Dendritic cell treated with granulocyte-macrophage colony-stimulating factor and Interleukin-4, amounts not matched to agents 40 ng/mL and 50 ng/mL, for 4 days (primary cell): ENCODE results near the gene ZNF268.

Experiments used
- H3K27ac Mint-ChIP-seq: one replicate; pipeline ENCODE4 v1.8.0; 2022; ENCODE audit warnings: mild to moderate bottlenecking, mixed read lengths
- H3K27me3 Mint-ChIP-seq: one replicate; pipeline ENCODE4 v1.8.0; 2022; ENCODE audit warnings: mild to moderate bottlenecking, mixed read lengths
- H3K36me3 Mint-ChIP-seq: one replicate; pipeline ENCODE4 v1.8.0; 2022; ENCODE audit warnings: low read depth, mixed read lengths
- H3K4me1 Mint-ChIP-seq: one replicate; pipeline ENCODE4 v1.8.0; 2022; ENCODE audit warnings: low read depth, mixed read lengths
- H3K4me3 Mint-ChIP-seq: one replicate; pipeline ENCODE4 v1.8.0; 2022; ENCODE audit warnings: mild to moderate bottlenecking, moderate library complexity, mixed read lengths
- H3K9me3 Mint-ChIP-seq: one replicate; pipeline ENCODE4 v1.8.0; 2022; ENCODE audit warnings: mixed read lengths
- intact Hi-C: fragments of 100-400 bp; cut with micrococcal nuclease; formaldehyde crosslinking; loops from one replicate; pipeline ENCODE4 v1.15.0; 2022

ZNF268 gene

DNA sequence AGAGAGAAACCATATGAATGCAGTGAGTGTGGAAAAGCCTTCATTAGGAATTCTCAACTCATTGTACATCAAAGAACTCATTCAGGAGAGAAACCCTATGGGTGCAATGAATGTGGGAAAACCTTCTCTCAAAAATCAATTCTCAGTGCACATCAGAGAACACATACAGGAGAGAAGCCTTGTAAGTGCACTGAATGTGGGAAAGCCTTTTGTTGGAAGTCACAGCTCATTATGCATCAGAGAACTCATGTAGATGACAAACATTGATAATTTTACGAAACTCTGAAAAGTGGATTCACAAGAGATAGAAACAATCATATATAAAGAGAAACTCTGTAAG is 22.9 kb downstream of the ZNF268 start:
- peaks cover 84% of the 10 kb centered on the region for H3K9me3 Mint-ChIP-seq
- no peak overlapping the region for H3K4me3 Mint-ChIP-seq
- intact Hi-C loops: no loop called here
- H3K27me3 Mint-ChIP-seq: no peaks in the 10 kb centered on the region
- H3K36me3 Mint-ChIP-seq: peaks cover 67% of the 10 kb centered on the region
- H3K4me1 Mint-ChIP-seq: no peaks in the 10 kb centered on the region
- H3K27ac Mint-ChIP-seq: no peak overlapping the region

GRCh38 chr12:133206390-133206789 is 25.1 kb downstream of the ZNF268 start:
- intact Hi-C loops: no loop called here
- H3K27me3 Mint-ChIP-seq: no peaks in the 10 kb centered on the region
- H3K9me3 Mint-ChIP-seq: peaks cover 84% of the 10 kb centered on the region
- peaks cover 46% of the 10 kb centered on the region for H3K36me3 Mint-ChIP-seq
- no peaks in the 10 kb centered on the region for H3K4me1 Mint-ChIP-seq
- no peak overlapping the region for H3K27ac Mint-ChIP-seq
- no peak overlapping the region for H3K4me3 Mint-ChIP-seq

DNA sequence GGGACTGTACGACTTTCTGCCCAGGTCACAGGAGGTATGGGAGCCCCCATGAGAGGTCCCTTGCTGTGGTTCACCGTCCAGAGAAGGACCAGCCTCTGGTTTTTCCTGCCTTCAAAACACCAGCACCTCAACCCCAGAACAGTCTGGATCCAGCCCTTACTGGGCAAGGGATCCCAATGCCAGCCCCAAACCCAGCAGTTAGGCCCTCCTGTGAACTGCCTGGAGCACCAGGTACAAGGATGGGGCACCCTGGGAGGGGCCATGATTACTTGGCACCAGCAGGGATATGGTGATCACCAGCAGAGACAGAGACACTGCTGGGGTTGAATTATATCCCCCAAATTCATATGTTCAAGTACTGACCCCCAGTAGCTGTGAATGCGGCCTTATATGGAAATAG is 34.4 kb downstream of the ZNF268 start:
- Mint-ChIP-seq H3K36me3 (no peaks in the 10 kb centered on the region), H3K9me3 (peaks cover 100% of the 10 kb centered on the region), H3K27ac (no peak overlapping the region), H3K4me1 (no peaks in the 10 kb centered on the region), H3K4me3 (no peak overlapping the region), H3K27me3 (no peaks in the 10 kb centered on the region)
- intact Hi-C loops: no loop called here

DNA sequence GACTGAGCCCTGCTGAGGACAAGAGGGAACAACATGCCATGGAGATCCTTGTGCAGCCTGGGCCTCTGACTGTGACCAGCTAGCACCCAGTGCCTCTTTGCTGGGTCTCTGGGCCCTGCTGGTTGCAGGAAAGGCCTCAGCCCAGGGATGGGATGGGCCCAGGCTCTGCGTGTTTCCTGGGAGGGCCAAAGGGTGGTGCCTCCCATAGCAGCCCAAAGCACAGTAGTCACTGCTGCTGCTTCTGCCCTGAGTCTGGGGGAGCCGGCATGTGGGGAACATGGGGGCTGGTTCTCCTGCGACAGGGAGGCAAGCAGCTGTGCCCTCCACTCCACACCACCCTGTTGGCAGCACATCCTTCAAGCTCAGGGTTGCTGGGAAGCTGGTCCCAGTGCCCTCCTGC is 35.9 kb downstream of the ZNF268 start:
- peaks cover 100% of the 10 kb centered on the region for H3K9me3 Mint-ChIP-seq
- intact Hi-C loops: no loop called here

GRCh38 chr12:133220521-133220920 is 39.2 kb downstream of the ZNF268 start:
- Mint-ChIP-seq H3K4me1 (no peaks in the 10 kb centered on the region), H3K27ac (no peak overlapping the region), H3K9me3 (peaks cover 94% of the 10 kb centered on the region), H3K27me3 (no peaks in the 10 kb centered on the region), H3K4me3 (no peak overlapping the region), H3K36me3 (no peaks in the 10 kb centered on the region)
- intact Hi-C loops: no loop called here

More for the DNA sequence above, 35.9 kb downstream of the ZNF268 start:
- H3K36me3 Mint-ChIP-seq: no peaks in the 10 kb centered on the region
- H3K27me3 Mint-ChIP-seq: no peaks in the 10 kb centered on the region
- H3K27ac Mint-ChIP-seq: no peak overlapping the region
- H3K4me1 Mint-ChIP-seq: no peaks in the 10 kb centered on the region
- H3K4me3 Mint-ChIP-seq: no peak overlapping the region

DNA sequence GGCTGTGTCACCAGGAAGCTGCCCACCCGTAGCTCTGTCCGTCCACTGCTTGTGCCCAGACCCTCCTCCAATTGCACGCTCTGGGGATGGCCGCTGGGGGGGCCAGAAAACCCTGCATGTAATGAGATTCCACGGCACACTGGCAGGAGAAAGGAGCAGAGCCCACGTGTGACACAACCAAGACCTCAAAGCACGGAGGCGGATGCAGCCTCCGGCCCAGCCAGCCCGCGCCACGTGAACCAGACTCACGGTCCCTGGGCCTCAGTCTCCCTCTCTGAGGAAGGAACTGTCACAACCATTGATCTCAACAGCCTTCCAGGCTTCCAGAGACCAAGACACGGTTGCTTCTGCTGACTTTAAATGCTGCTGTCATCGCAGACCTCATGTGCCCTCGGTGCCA is 39.9 kb downstream of the ZNF268 start:
- Mint-ChIP-seq H3K4me3 (no peak overlapping the region), H3K36me3 (no peaks in the 10 kb centered on the region), H3K4me1 (no peaks in the 10 kb centered on the region), H3K27me3 (no peaks in the 10 kb centered on the region), H3K9me3 (peaks cover 94% of the 10 kb centered on the region), H3K27ac (no peak overlapping the region)
- intact Hi-C loops: no loop called here

- Mint-ChIP-seq H3K9me3 (peaks cover 93% of the 10 kb centered on the region), H3K36me3 (no peaks in the 10 kb centered on the region), H3K4me3 (no peak overlapping the region), H3K4me1 (no peaks in the 10 kb centered on the region), H3K27ac (no peak overlapping the region), H3K27me3 (no peaks in the 10 kb centered on the region)
- intact Hi-C loops: no loop called here
These were observed 40.9 kb downstream of the ZNF268 start for GRCh38 chr12:133222211-133222610.

DNA sequence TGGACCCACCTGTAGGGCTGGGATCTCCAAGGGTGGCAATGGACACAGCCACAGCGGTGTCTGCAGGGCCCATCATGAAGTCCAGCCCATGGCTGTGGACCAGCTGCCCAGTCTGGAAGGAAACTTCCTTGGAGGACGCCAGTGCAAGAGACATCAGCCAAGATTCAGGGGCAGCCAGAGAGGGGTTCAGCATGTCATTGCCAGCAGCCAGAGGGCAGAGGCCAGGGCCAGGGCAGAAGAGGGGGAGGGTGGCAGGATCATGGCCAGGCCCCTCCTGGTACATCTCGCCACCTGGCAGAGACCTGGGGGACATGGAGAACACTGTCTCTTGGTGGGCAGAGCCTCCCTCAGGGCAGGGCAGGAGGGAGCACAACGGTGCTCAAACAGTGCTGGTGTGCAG is 44.2 kb downstream of the ZNF268 start:
- Mint-ChIP-seq H3K4me1 (no peaks in the 10 kb centered on the region), H3K4me3 (no peak overlapping the region)

DNA sequence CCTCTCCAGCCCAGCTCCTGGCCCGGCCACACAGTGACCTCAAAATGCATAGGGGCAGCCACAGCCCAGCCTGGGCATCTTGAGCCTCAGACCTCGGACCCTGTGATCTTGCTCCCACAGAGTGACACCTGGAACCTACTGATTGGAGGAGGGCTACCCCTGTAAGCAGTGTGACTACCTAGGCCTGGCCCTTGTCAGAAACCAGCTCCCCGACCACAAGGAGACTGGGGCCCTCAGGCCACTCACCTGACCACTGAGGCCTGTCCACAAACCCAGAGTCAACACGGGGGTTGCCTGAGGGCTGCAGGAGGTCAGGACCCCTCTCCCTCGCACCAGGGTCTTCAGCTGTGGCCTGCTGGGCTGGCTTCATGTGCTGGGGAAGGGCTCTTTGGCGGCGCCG is 45.4 kb downstream of the ZNF268 start:
- no peaks in the 10 kb centered on the region for H3K4me1 Mint-ChIP-seq

More for the DNA sequence above, 44.2 kb downstream of the ZNF268 start:
- Mint-ChIP-seq H3K27ac (no peak overlapping the region), H3K36me3 (no peaks in the 10 kb centered on the region), H3K9me3 (peaks cover 92% of the 10 kb centered on the region), H3K27me3 (no peaks in the 10 kb centered on the region)
- intact Hi-C loops: no loop called here

DNA sequence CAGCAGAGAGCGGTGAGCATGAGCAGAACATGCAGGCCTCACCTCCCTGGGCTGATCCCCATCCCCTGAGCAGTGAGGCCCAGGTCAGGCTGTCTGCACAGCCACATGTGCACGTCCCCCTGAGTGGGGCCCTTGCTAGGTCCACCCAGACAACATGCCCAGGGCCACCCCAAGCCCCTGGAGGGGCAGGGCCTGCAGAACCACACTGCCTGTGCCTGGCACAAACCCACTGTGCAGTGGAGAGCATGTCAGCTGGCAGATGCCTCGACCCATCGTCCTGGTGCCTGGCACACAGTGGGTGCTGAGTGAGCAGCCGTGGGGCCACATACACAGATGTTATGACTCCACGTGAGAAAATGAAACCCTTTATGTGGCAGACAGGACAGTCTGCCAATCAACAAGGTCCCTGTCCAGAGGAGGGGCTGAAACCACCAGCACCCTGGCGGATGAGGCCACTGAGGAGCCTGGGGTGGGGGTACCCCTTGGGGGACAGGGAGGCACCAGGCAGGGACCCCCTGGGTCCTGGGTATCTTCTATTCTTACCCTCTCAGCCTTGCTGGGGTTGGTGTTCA is 46.1 kb downstream of the ZNF268 start:
- intact Hi-C loops: no loop called here
- no peaks in the 10 kb centered on the region for H3K36me3 Mint-ChIP-seq

More for the DNA sequence above, 45.4 kb downstream of the ZNF268 start:
- Mint-ChIP-seq H3K4me3 (no peak overlapping the region), H3K27me3 (no peaks in the 10 kb centered on the region), H3K36me3 (no peaks in the 10 kb centered on the region), H3K27ac (no peak overlapping the region), H3K9me3 (peaks cover 92% of the 10 kb centered on the region)
- intact Hi-C loops: no loop called here

DNA sequence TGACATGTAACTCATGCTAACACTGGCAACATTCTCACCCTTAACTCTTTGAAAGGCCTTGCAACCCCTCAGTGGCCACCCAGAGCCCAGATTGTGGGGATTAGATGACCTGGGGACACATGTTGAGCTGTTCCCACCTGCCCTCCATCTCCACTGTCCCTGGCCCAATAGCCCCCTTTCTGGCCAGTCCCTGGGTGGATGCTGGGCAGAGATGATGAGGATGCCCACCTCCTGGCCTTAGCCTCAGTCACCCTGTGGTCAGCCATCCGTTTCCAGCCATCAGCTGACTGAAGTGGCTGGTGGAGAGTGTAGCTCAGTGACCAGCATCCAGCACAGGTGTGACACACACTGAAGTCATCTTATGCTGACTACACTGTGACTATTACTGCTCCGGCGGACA is 49.7 kb downstream of the ZNF268 start:
- Mint-ChIP-seq H3K4me1 (no peaks in the 10 kb centered on the region), H3K36me3 (no peaks in the 10 kb centered on the region), H3K9me3 (peaks cover 89% of the 10 kb centered on the region), H3K4me3 (no peak overlapping the region), H3K27me3 (no peaks in the 10 kb centered on the region), H3K27ac (no peak overlapping the region)
- intact Hi-C loops: no loop called here

More for the DNA sequence above, 46.1 kb downstream of the ZNF268 start:
- no peak overlapping the region for H3K27ac Mint-ChIP-seq
- no peak overlapping the region for H3K4me3 Mint-ChIP-seq
- no peaks in the 10 kb centered on the region for H3K4me1 Mint-ChIP-seq
- H3K9me3 Mint-ChIP-seq: peaks cover 92% of the 10 kb centered on the region
- H3K27me3 Mint-ChIP-seq: no peaks in the 10 kb centered on the region

- no peaks in the 10 kb centered on the region for H3K4me1 Mint-ChIP-seq
- H3K27ac Mint-ChIP-seq: no peak overlapping the region
- no peaks in the 10 kb centered on the region for H3K36me3 Mint-ChIP-seq
- no peak overlapping the region for H3K4me3 Mint-ChIP-seq
- intact Hi-C loops: no loop called here
- peaks cover 84% of the 10 kb centered on the region for H3K9me3 Mint-ChIP-seq
- no peaks in the 10 kb centered on the region for H3K27me3 Mint-ChIP-seq
These were observed 51.7 kb downstream of the ZNF268 start for GRCh38 chr12:133233006-133233405.

DNA sequence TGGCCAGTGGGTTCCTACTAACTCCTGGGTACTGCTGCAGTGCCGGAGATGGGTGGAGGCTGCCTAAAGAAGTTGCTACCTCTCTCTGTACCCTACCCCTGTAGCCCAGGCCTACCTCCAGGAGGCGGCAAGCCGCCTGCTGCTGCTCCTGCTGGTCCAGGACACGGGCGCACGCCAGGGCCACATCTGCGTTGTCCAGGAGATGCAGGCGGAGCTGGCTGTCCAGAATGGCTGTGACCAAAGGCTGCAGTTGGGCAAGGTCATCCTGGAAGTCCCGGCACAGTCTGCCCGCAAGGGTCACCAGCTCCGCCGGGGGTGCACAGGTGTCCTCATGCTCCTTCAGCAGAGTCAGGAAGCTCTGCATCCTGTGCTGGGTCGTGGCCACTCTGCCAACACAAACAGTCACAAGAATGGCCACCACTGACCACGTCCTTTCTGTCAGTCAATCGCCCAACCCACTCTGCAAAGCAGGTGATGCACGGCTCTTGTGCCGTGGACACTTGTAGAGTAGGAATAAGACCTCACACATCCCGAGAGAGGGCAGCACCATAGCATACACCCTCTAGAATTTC is 52.8 kb downstream of the ZNF268 start:
- no peak overlapping the region for H3K4me3 Mint-ChIP-seq
- H3K36me3 Mint-ChIP-seq: no peaks in the 10 kb centered on the region
- no peak overlapping the region for H3K27ac Mint-ChIP-seq
- peaks cover 84% of the 10 kb centered on the region for H3K9me3 Mint-ChIP-seq
- H3K27me3 Mint-ChIP-seq: no peaks in the 10 kb centered on the region
- intact Hi-C loops: no loop called here
- H3K4me1 Mint-ChIP-seq: no peaks in the 10 kb centered on the region

DNA sequence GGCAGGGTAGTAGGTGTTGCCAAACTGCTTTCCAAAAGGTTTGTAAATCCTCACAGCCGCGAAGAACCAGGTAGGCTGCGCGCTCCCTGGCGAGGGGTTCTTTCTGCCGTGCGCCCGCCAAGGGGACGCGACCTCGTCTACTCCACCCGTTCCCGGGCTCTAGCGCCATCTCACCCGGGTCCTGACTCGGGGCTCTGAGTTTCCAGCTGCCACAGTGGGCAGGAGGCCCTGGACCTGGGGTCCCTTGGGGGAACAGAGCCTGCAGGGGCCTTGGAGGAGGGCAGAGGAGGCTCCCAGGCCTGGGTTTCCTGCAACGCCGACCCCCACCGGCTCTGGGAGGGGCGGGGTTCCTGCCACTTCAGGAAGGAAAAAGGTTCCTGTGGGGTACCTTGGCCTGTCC is 53.7 kb downstream of the ZNF268 start:
- peaks cover 84% of the 10 kb centered on the region for H3K9me3 Mint-ChIP-seq
- intact Hi-C loops: no loop called here
- no peak overlapping the region for H3K27ac Mint-ChIP-seq

More for the DNA sequence above, 53.7 kb downstream of the ZNF268 start:
- Mint-ChIP-seq H3K4me1 (no peaks in the 10 kb centered on the region), H3K27me3 (no peaks in the 10 kb centered on the region), H3K4me3 (no peak overlapping the region), H3K36me3 (no peaks in the 10 kb centered on the region)
